ENCODE data around the gene GPR161. TPM values are rescaled to one million over a fixed set of nuclear protein-coding genes. Genes with fewer than 3 reads are reported as not detected.

Gene GPR161
- total RNA-seq, 1 experiment from 2014 or later: 8.4 TPM

DNA sequence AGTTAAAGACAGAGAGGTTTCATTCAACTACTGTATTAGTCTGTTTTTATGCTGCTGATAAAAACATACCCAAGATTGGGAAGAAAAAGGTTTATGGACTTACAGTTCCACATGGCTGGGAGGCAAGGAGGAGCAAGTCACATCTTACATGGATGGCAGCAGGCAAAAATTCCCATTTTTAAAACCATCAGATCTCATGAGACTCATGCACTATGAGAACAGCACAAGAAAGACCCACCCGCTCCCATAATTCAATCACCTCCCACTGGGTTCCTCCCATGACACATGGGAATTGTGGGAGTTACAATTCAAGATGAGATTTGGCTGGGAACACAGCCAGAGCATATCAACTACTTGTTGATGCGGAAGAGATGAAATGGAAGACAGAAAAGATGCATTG lies 9.2 kb downstream of the GPR161 start:
- no peak overlapping the region for H3K27ac Mint-ChIP-seq (ENCODE audit: unreplicated experiment)
- H3K27me3 Mint-ChIP-seq (ENCODE audit: unreplicated experiment): peaks cover 7% of the 10 kb centered on the region
- BruUV-seq (replicated peaks): no TSS peak
- H3K4me1 Mint-ChIP-seq (ENCODE audit: low read depth, unreplicated experiment): no peaks in the 10 kb centered on the region
- H3K36me3 Mint-ChIP-seq (ENCODE audit: insufficient read depth, unreplicated experiment): no peaks in the 10 kb centered on the region
- intact Hi-C loops (cut with micrococcal nuclease; ENCODE audit: unreplicated experiment): no loop called here
- H3K4me3 Mint-ChIP-seq (ENCODE audit: low read depth, unreplicated experiment): no peak overlapping the region
- DNase-seq: no peak
- CTCF ChIA-PET: no interaction called here
- H3K9me3 Mint-ChIP-seq (ENCODE audit: low read depth, unreplicated experiment): peaks cover 3% of the 10 kb centered on the region
- TF ChIP-seq CTCF (IDR thresholded peaks at IDR 0.05; ENCODE audit: unreplicated experiment): no peak

GRCh38 chr1:168125051-168125450 lies 11.7 kb downstream of the GPR161 start:
- CTCF ChIA-PET: interaction anchor here (0.6 kb wide), 1 partner anchor 47 kb away, joined by 5 read pairs; no protein-coding TSS in a partner anchor
- no peak for TF ChIP-seq CTCF (IDR thresholded peaks at IDR 0.05; ENCODE audit: unreplicated experiment)
- Mint-ChIP-seq H3K9me3 (ENCODE audit: low read depth, unreplicated experiment) (peaks cover 3% of the 10 kb centered on the region), H3K27me3 (ENCODE audit: unreplicated experiment) (peaks cover 31% of the 10 kb centered on the region), H3K36me3 (ENCODE audit: insufficient read depth, unreplicated experiment) (no peaks in the 10 kb centered on the region), H3K4me1 (ENCODE audit: low read depth, unreplicated experiment) (no peaks in the 10 kb centered on the region), H3K27ac (ENCODE audit: unreplicated experiment) (no peak overlapping the region), H3K4me3 (ENCODE audit: low read depth, unreplicated experiment) (no peak overlapping the region)
- no peak for DNase-seq
- BruUV-seq (replicated peaks): no TSS peak
- intact Hi-C loops (cut with micrococcal nuclease; ENCODE audit: unreplicated experiment): no loop called here

DNA sequence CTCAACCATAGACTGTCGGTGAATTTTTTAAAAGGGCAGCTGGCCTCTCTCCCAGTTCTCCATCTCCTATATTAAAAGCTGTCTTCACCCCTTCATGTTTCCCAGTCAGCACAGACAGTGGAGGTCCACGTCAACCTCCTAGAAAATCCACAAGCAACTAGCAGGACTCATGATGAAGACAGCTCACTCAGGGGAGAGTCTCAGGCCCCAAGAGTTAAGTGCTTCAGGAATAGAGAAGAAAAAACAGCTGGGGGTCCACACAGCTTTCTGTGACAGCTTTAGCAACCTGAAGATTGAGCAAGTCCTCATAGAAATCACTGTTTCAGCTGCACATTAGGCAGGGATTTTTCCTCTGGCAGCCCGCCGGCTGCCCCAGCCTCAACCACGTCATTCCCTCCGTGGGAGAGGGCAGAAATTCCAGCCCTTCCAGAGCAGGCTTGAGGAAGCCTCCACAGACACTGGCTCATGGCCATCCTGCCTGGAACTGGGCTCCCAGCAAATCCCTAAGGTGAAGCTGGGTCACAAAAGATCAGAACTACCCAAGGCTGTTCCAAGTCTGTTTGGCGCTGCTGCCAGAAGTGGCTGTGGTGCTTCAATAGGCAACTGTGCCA lies 15.2 kb downstream of the GPR161 start:
- intact Hi-C loops (cut with micrococcal nuclease; ENCODE audit: unreplicated experiment): no loop called here
- DNase-seq: no peak
- Mint-ChIP-seq H3K4me3 (ENCODE audit: low read depth, unreplicated experiment) (no peak overlapping the region), H3K27me3 (ENCODE audit: unreplicated experiment) (peaks cover 31% of the 10 kb centered on the region), H3K4me1 (ENCODE audit: low read depth, unreplicated experiment) (peaks cover 10% of the 10 kb centered on the region), H3K36me3 (ENCODE audit: insufficient read depth, unreplicated experiment) (no peaks in the 10 kb centered on the region), H3K27ac (ENCODE audit: unreplicated experiment) (no peak overlapping the region), H3K9me3 (ENCODE audit: low read depth, unreplicated experiment) (no peaks in the 10 kb centered on the region)
- BruUV-seq (replicated peaks): no TSS peak
- no peak for TF ChIP-seq CTCF (IDR thresholded peaks at IDR 0.05; ENCODE audit: unreplicated experiment)
- CTCF ChIA-PET: interaction anchor here (0.7 to 1.2 kb wide), 2 partner anchors 9 to 555 kb away, joined by 3 read pairs; no protein-coding TSS in a partner anchor

DNA sequence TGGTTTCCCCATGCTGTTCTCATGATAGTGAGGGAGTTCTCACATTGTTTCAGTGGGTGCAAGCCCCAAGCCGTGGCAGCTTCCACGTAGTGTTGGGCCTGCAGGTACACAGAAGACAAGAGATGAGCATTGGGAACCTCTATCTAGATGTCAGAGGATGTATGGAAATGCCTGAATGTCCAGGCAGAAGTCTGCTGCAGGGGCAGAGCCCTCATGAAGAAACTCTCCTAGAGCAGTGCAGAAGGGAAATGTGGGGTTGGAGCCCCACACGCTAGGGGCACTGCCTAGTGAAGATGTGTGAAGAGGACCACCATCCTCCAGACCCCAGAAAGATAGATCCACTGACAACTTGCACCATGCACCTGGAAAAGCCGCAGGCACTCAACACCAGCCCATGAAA lies 17.0 kb downstream of the GPR161 start:
- intact Hi-C loops (cut with micrococcal nuclease; ENCODE audit: unreplicated experiment): no loop called here
- Mint-ChIP-seq H3K9me3 (ENCODE audit: low read depth, unreplicated experiment) (no peaks in the 10 kb centered on the region), H3K4me3 (ENCODE audit: low read depth, unreplicated experiment) (no peak overlapping the region), H3K4me1 (ENCODE audit: low read depth, unreplicated experiment) (peaks cover 17% of the 10 kb centered on the region), H3K27ac (ENCODE audit: unreplicated experiment) (no peak overlapping the region), H3K36me3 (ENCODE audit: insufficient read depth, unreplicated experiment) (no peaks in the 10 kb centered on the region), H3K27me3 (ENCODE audit: unreplicated experiment) (peaks cover 31% of the 10 kb centered on the region)
- no peak for TF ChIP-seq CTCF (IDR thresholded peaks at IDR 0.05; ENCODE audit: unreplicated experiment)
- DNase-seq: no peak
- no TSS peak for BruUV-seq (replicated peaks)
- CTCF ChIA-PET: no interaction called here
